Panc1 (cell line): ENCODE results near the gene BHLHE40.

Experiments used
- CTCF ChIP-seq: fragments of 450-650 bp; IDR thresholded peaks from 2 replicates; pipeline ENCODE4 v1.5.1; 2017; ENCODE audit warnings: mild to moderate bottlenecking
- POLR2AphosphoS5 ChIP-seq: IDR thresholded peaks from 2 replicates; pipeline ENCODE4 v1.6.1; 2012; ENCODE audit warnings: mild to moderate bottlenecking, low read depth, low read length, moderate library complexity

DNA sequence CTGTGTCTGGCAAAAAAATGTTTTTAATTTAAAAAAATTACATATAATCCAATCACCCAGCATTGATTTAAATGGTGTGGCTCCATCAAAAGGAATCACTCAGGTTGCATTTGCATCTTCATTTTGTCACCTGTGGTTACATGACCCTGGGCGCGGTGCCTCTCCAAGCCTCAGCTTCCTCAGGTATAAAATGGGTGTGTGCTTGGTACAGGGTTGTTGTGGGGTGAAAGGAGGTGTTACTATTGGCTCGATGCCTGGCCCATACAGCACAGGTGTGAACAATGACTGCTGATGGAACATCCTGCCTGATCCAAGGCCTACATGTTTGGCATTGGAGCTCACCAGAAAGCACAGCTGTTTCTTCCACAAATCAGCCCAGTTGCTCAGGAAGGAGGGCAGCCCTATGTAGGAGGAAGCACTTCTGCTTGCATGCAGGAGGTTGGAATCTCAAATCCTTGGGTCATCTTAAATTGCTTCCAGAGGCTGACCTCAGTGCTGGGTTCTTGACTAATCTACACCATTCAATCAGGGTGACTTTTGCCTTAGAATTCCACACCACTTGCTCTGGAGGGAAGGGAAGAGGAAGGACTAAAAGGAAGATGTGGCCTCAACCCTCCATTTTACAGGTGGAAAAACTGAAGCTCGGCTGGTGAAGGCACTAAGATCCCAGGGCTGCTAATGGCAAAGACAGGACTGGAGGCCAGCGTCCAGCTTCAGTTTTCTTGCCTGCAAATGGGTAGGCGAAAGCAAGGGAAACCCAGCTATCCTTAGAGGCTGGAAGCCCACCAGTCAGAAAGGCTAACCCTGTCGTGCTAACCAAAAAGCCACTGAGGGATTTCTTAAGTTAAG, 31.7 kb downstream of the BHLHE40 start:
- TF ChIP-seq CTCF = no peak
- TF ChIP-seq POLR2AphosphoS5 = no peak
